SK-N-MC (cell line): Measurements from ENCODE around the gene NAB2.

ENCODE experiments used
- EZH2 ChIP-seq: fragments of 200-600 bp; sonication (generic); IDR thresholded peaks from one replicate; pipeline ENCODE4 v1.6.1; 2017; ENCODE audit warnings: antibody characterized with exemption
- POLR2AphosphoS5 ChIP-seq: IDR thresholded peaks from 2 replicates; pipeline ENCODE4 v1.6.1; 2012; ENCODE audit warnings: mild to moderate bottlenecking, low read depth, low read length, borderline replicate concordance

DNA sequence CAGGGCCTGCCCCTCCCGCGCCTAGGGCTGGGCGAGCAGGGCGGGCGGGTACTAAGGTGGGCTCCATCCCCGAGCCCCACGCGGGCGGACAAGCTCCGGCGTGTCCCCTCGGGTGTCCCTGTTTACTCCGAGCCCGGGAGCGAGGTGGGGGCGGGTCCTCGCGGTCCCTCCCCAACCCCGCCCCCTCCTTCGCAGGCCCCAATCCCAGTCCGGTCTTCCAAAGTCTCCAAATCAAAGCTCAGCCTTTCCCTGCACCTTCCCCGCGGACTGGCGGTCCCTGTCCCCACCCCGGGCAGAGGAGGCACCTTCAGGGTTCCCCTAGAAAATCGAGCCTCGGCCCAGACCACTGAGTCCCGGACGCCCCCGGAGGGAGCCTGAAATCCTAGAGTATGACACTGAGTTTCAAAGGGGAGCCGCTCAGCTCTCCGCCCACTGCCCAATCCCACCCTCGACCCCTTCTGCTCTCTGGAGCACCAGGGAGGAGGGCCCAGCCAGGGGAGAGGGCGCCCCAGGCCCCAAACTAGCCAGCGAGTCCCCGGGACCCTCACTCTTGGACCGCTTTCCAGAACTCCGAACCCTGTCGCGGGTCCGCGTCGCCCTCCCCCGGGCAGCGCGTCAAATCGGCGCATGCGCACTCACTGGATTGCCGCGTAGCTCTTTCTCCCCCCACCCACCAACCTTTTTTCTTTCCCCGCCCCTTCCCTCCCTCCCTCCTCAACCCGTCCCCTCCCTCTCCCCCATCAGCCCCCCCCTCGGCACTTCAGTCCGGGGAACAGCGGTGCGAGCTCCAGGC, 39.0 kb downstream of the NAB2 start, which contains the start of gene LRP1:
- TF ChIP-seq POLR2AphosphoS5: peak; percentile 80
- TF ChIP-seq EZH2: no peak
